MM.1S (cell line): ENCODE results near the gene SZT2.

Source experiments
- DNase-seq: peaks from one replicate; pipeline ENCODE4 v3.0.0-alpha.2; 2015
- H2AFZ ChIP-seq: fragments of 300-600 bp; sonication (generic); 2 replicates; pipeline ENCODE4 v1.6.0; 2016; ENCODE audit warnings: antibody characterized with exemption, low read length
- H3F3A ChIP-seq: fragments of 300-600 bp; sonication (generic); 2 replicates; pipeline ENCODE4 v1.6.1; 2016; ENCODE audit warnings: mild to moderate bottlenecking, antibody characterized with exemption, low read length, moderate library complexity, mixed read lengths; ENCODE audit not compliant: insufficient read depth
- H3K27ac ChIP-seq: fragments of 300-600 bp; sonication (generic); 2 replicates; pipeline ENCODE4 v1.5.1; 2016; ENCODE audit warnings: mild to moderate bottlenecking, low read length
- H3K27me3 ChIP-seq: fragments of 300-600 bp; sonication (generic); replicated peaks from 2 replicates; pipeline ENCODE4 v1.6.0; 2016; ENCODE audit warnings: low read length; ENCODE audit not compliant: insufficient read depth
- H3K36me3 ChIP-seq: fragments of 300-600 bp; sonication (generic); replicated peaks from 2 replicates; pipeline ENCODE4 v1.6.1; 2016; ENCODE audit warnings: mild to moderate bottlenecking, low read length, mixed read lengths; ENCODE audit not compliant: insufficient read depth
- H3K4me1 ChIP-seq: fragments of 300-600 bp; sonication (generic); 2 replicates; pipeline ENCODE4 v1.6.1; 2016; ENCODE audit warnings: low read length, mixed read lengths
- H3K4me2 ChIP-seq: fragments of 300-600 bp; sonication (generic); 2 replicates; pipeline ENCODE4 v1.6.0; 2016; ENCODE audit warnings: low read depth, low read length
- H3K4me3 ChIP-seq: fragments of 300-600 bp; sonication (generic); 2 replicates; pipeline ENCODE4 v1.5.1; 2016; ENCODE audit warnings: low read length, mixed read lengths
- H3K79me2 ChIP-seq: fragments of 300-600 bp; sonication (generic); 2 replicates; pipeline ENCODE4 v1.6.1; 2016; ENCODE audit warnings: mixed run types, low read length, mixed read lengths
- H3K9ac ChIP-seq: fragments of 300-600 bp; sonication (generic); 2 replicates; pipeline ENCODE4 v1.6.1; 2016; ENCODE audit warnings: low read length, mixed read lengths
- H3K9me2 ChIP-seq: fragments of 300-600 bp; sonication (generic); replicated peaks from 2 replicates; pipeline ENCODE4 v1.6.1; 2016; ENCODE audit warnings: mild to moderate bottlenecking, low read length, mixed read lengths; ENCODE audit not compliant: insufficient read depth
- H3K9me3 ChIP-seq: fragments of 300-600 bp; sonication (generic); replicated peaks from 2 replicates; pipeline ENCODE4 v1.6.1; 2016; ENCODE audit warnings: mild to moderate bottlenecking, low read length, mixed read lengths; ENCODE audit not compliant: insufficient read depth
- H4K20me1 ChIP-seq: fragments of 300-600 bp; sonication (generic); 2 replicates; pipeline ENCODE4 v1.6.1; 2016; ENCODE audit warnings: mild to moderate bottlenecking, low read length, moderate library complexity, mixed read lengths; ENCODE audit not compliant: insufficient read depth
- EZH2 ChIP-seq: fragments of 300-600 bp; sonication (generic); optimal IDR thresholded peaks from 2 replicates; pipeline ENCODE3; 2017; ENCODE audit warnings: low read depth, mild to moderate bottlenecking, antibody characterized with exemption, low read length, mixed read lengths
- EZH2phosphoT487 ChIP-seq: fragments of 300-600 bp; sonication (generic); IDR thresholded peaks from 2 replicates; pipeline ENCODE4 v1.6.1; 2018; ENCODE audit warnings: antibody characterized with exemption, low read length
- TF ChIP-seq, protein P1 (sequence below): fragments of 300-600 bp; sonication (generic); IDR thresholded peaks from 2 replicates; pipeline ENCODE4 v1.5.1; 2016; ENCODE audit warnings: antibody characterized with exemption, low read length, mixed read lengths

SZT2 gene

DNA sequence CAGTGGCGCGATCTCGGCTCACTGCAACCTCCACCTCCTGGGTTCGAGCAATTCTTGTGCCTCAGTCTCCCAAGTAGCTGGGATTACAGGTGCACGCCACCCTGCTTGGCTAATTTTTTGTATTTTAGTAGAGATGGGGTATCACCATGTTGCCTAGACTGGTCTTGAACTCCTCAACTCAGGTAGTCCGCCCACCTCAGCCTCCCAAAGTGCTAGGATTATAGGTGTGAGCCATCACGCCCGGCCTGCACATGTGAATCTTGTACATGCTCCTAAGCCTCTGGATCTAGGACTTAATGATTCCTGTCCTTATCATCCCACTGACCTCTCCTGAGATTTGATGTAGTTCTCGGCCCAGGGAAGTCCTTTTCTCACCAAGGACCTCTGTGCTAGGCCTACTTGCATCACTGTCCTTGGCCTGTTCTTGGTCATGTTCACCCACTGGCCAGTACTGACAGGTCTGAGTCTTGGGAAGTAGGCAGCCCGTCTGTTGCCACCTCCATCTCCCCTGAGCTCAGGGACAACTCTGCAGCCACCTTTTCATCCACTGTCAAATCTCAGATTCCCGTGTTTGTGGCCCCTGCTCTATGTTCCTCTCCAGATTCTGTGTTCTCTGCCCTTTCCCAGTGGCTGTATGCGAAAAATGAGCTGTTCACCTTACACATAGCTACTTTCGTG lies 54.6 kb downstream of the SZT2 start:
- no peaks in the 10 kb centered on the region for H3K27me3 ChIP-seq
- no peaks in the 10 kb centered on the region for H4K20me1 ChIP-seq
- H3K9ac ChIP-seq, result no peak overlapping the region
- H3K79me2 ChIP-seq, result no peaks in the 10 kb centered on the region
- no peaks in the 10 kb centered on the region for H3F3A ChIP-seq
- no peaks in the 10 kb centered on the region for H3K9me3 ChIP-seq
- H3K27ac ChIP-seq, result no peak overlapping the region
- no peak overlapping the region for H3K4me3 ChIP-seq
- no peak for DNase-seq
- H3K4me1 ChIP-seq, result no peaks in the 10 kb centered on the region
- no peak overlapping the region for H2AFZ ChIP-seq
- no peaks in the 10 kb centered on the region for H3K9me2 ChIP-seq
- no peak overlapping the region for H3K4me2 ChIP-seq
- no peaks in the 10 kb centered on the region for H3K36me3 ChIP-seq
- TF ChIP-seq EZH2 (no peak), EZH2phosphoT487 (no peak)
- TF ChIP-seq, protein P1, sequence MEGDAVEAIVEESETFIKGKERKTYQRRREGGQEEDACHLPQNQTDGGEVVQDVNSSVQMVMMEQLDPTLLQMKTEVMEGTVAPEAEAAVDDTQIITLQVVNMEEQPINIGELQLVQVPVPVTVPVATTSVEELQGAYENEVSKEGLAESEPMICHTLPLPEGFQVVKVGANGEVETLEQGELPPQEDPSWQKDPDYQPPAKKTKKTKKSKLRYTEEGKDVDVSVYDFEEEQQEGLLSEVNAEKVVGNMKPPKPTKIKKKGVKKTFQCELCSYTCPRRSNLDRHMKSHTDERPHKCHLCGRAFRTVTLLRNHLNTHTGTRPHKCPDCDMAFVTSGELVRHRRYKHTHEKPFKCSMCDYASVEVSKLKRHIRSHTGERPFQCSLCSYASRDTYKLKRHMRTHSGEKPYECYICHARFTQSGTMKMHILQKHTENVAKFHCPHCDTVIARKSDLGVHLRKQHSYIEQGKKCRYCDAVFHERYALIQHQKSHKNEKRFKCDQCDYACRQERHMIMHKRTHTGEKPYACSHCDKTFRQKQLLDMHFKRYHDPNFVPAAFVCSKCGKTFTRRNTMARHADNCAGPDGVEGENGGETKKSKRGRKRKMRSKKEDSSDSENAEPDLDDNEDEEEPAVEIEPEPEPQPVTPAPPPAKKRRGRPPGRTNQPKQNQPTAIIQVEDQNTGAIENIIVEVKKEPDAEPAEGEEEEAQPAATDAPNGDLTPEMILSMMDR, result no peak

DNA sequence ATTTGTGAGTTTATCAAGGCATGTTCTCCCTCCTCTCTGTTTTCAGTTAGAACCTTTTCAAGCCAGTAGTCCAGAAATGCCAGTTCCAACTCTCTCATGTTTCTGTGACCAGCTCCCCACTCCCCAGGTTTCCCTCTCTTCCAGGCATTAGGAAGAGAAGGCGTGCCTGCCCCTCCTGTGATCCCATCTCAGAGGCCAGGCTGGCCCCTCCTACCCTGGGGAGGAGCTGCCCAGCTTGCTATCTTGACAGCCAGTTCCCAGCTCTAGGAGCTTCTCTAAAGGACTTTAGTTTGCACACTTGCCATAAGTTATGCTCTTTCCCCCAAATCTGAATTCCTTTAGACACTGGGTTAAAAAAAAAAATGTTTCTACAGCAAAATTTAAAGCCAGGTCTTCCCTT lies 55.1 kb downstream of the SZT2 start:
- Histone ChIP-seq H3K4me3 (no peak overlapping the region), H3K79me2 (no peaks in the 10 kb centered on the region)
- TF ChIP-seq EZH2phosphoT487 (no peak), EZH2 (no peak)
- TF ChIP-seq, protein P1, result no peak

DNA sequence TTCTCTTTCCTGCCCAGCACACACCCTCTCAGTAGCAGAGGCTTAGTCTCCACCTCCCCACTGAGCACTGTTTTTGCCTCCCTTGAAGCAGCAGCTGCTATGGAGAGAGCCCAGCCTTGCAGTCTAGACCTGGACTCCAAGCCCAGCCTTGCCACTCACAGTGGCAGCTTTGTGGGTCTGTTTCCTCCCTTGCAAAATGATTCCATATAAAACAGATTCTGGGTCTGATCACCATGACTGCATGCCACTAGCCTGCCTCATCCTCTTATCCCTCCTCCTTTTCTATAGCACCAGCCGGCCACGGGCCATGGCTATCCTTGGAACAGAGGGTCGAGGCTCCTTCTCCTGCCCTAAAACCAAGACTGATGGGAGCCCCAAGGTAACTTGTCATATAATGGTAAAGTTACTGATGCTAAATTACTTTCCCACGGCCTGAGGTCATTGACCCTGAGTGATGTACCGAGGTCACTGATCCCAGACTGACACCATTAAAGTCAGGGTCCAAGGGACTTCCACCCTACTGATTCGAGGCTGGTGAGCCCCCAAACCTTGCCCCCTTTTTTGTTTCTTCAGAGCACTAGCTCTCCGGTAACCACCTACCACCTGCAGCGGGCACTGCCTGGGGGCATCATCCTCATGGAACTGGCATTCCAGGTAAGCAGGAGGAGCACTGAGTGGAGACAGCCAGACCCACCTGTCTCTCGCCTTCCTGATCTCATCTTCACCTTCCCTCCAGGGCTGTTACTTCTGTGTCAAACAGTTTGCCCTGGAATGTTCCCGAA lies 56.1 kb downstream of the SZT2 start:
- H3K4me1 ChIP-seq, result no peaks in the 10 kb centered on the region
- no peaks in the 10 kb centered on the region for H3K9me2 ChIP-seq
- no peaks in the 10 kb centered on the region for H3F3A ChIP-seq
- DNase-seq, result no peak
- H3K9me3 ChIP-seq, result no peaks in the 10 kb centered on the region
- no peaks in the 10 kb centered on the region for H4K20me1 ChIP-seq
- no peak overlapping the region for H2AFZ ChIP-seq
- no peak overlapping the region for H3K27ac ChIP-seq
- H3K4me2 ChIP-seq, result no peak overlapping the region
- no peak overlapping the region for H3K9ac ChIP-seq
- no peaks in the 10 kb centered on the region for H3K79me2 ChIP-seq
- no peaks in the 10 kb centered on the region for H3K27me3 ChIP-seq
- H3K4me3 ChIP-seq, result no peak overlapping the region
- TF ChIP-seq EZH2 (no peak), EZH2phosphoT487 (no peak)
- TF ChIP-seq, protein P1, result no peak
- H3K36me3 ChIP-seq, result no peaks in the 10 kb centered on the region

More for the DNA sequence above, 55.1 kb downstream of the SZT2 start:
- H4K20me1 ChIP-seq, result no peaks in the 10 kb centered on the region
- H3K4me1 ChIP-seq, result no peaks in the 10 kb centered on the region
- H3F3A ChIP-seq, result no peaks in the 10 kb centered on the region
- no peaks in the 10 kb centered on the region for H3K9me2 ChIP-seq
- H3K9me3 ChIP-seq, result no peaks in the 10 kb centered on the region
- H3K4me2 ChIP-seq, result no peak overlapping the region
- no peak overlapping the region for H2AFZ ChIP-seq
- H3K9ac ChIP-seq, result no peak overlapping the region
- H3K27me3 ChIP-seq, result no peaks in the 10 kb centered on the region
- no peaks in the 10 kb centered on the region for H3K36me3 ChIP-seq
- no peak overlapping the region for H3K27ac ChIP-seq
- no peak for DNase-seq
